Pancreas (tissue), 10 donors: ENCODE data around the gene RPS10. TPM values are rescaled to one million over a fixed set of nuclear protein-coding genes. Genes with fewer than 3 reads are reported as not detected.
A peak's percentile ranks its signal among the peaks of the same experiment; 100 is the strongest.

Experiments
- ATAC-seq, 4 donors: fragments of 200-7000 bp; cut with Tn5 transposase; one replicate each; pipeline versions ENCODE4 v1.8.0 to v1.9.1; 2020; ENCODE audit warnings: mild to moderate bottlenecking in 4 of 4, moderate library complexity in 4 of 4
- DNase-seq, 6 donors: peaks; one replicate each; pipeline ENCODE4 v3.0.0-alpha.2; 2020
- FAIRE-seq: peaks from 2 replicates; lab custom pipeline; 2012; peaks lifted over from hg19 to GRCh38; lab: Jason Lieb, UNC
- H3K27ac ChIP-seq, 4 donors: fragments of 200-600 bp; sonication (generic); 1 replicate in 3 of 4; 2 replicates in 1 of 4; pipeline versions ENCODE4 v1.5.0 to v1.8.0; 2020
- H3K27me3 ChIP-seq, 4 donors: fragments of 200-600 bp; one replicate each; pipeline ENCODE4 v1.8.0; 2021
- H3K36me3 ChIP-seq, 3 donors: fragments of 200-600 bp; sonication (generic) in 1 of 3; one replicate each; pipeline versions ENCODE4 v1.5.0 to v1.8.0; 2020 to 2021
- H3K4me1 ChIP-seq, 3 donors: fragments of 200-600 bp; one replicate each; pipeline ENCODE4 v1.8.0; 2021
- H3K4me3 ChIP-seq, 4 donors: fragments of 200-600 bp; sonication (generic) in 2 of 4; one replicate each; pipeline versions ENCODE4 v1.5.0 to v1.8.0; 2020 to 2021
- H3K9me3 ChIP-seq, 4 donors: fragments of 200-600 bp; one replicate each; pipeline ENCODE4 v1.8.0; 2021
- CTCF ChIP-seq, 4 donors: fragments of 200-600 bp; sonication (generic) in 3 of 4; IDR thresholded peaks; one replicate each; pipeline versions ENCODE4 v1.5.0 to v1.8.0; 2021; ENCODE audit warnings: antibody characterized with exemption in 4 of 4
- WGBS, 2 donors: extraction: QIAGEN DNeasy Blood & Tissue Kit; methylation state at CpG; one replicate each; pipeline ENCODE4 v1.1.7; 2013; 5-methylcytosine and 5-hydroxymethylcytosine counted together
- intact Hi-C, 3 donors: fragments of 100-400 bp; cut with DNase I; formaldehyde crosslinking; loops; one replicate each; pipeline versions ENCODE4 v1.11.1 to v1.14.2; 2022
- polyA plus RNA-seq, 2 donors: library from polyadenylated mRNA; stranded (reverse); fragments of 200-250 nt; gene quantifications; one replicate each; pipeline ENCODE4 v1.2.3, GENCODE V29; 2013
- total RNA-seq, 6 donors: library from RNA; stranded (reverse); fragmentation: NEBNext Ultra II Directional in 4 of 6; extraction: Animal tissue kit (Norgen Biotek cat#: 25700) in 4 of 6; gene quantifications; one replicate each; pipeline versions ENCODE4 v1.2.1 to v1.2.4, GENCODE V29; 2021 to 2023
- donor health status: healthy with polysubstance abuse.
- donor health status: DM: no; HTN: no; CAD: no; lungs with moderate emphysema.
- donor health status: DM: no; HTN: no; CAD: no.
- donor health status: control.
- donor health status: control.
- donor health status: Bipolar disorder and iron deficiency.
- donor health status: DM: yes; HTN: yes; CAD: no.
- donor health status: DM: no; HTN: no; CAD: no.
- donor health status: DM: no; HTN: no; CAD: no.
- donor health status: DM: yes; HTN: yes; CAD: no.

The RPS10 gene
- total and polyA plus RNA-seq, 8 donors, result 565 to 1,334 (median 997) TPM

DNA sequence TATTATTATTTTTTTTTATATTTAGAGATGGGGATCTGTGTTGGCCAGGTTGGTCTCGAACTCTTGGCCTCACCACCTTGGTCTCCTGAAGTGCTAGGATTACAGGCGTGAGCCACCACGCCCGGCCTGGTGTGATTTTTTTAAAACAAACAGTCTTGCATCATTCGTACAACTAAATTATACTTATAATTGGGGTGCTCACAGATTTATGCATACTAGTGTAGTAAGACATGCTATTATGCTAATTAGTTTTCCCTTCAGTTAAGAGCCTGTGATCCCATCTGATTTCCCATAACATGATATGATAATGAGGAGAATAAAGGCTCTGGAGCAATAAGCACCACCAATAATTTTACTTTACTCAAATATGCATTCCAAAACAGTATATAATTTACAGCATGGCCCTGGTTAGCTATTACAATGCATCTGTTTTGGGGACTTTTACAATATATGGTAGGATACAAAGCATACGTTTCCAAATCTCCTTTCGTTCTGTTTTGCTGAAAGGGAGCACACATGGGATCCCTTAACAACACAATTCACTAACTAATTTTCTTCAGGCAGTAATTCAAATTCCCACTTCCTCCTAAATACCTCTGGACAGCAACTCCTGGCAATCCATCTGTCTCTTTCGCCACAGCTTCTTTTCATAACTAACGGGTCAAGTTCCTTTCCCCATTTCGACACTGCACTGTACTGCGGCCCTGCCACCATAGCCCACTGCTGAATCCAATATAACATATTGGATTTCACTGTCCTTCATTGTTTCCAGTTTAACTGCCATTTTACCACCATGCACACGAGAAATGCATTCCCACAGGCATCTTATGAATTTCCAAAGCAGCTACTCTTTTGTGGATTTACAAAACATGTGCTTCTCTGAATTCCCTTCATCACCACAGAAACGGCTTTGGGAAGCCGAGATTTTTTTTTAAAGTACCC lies 35.1 kb downstream of the RPS10 start:
- WGBS, 2 donors, result 26 to 29% methylated on average over 14 of the region's 14 CpGs
- H3K27me3 ChIP-seq, result no peaks in the 10 kb centered on the region
- no peak for FAIRE-seq
- peak overlapping the region in 3 of 4 donors; percentile 89 to 94 (median 90) for H3K4me3 ChIP-seq
- no peak for TF ChIP-seq CTCF (IDR thresholded peaks at IDR 0.05)
- H3K27ac ChIP-seq, result peak overlapping the region in 3 of 4 donors; percentile 88 to 94 (median 93)
- intact Hi-C loops, result no loop called here
- no peaks in the 10 kb centered on the region for H3K36me3 ChIP-seq
- peak in 2 of 6 donors; percentile 14 to 27 for DNase-seq
- ATAC-seq, result peak in 2 of 4 donors; percentile 18 to 32
- peaks cover 0 to 24% (median 17%) of the 10 kb centered on the region in 3 donors for H3K4me1 ChIP-seq
- no peaks in the 10 kb centered on the region for H3K9me3 ChIP-seq

DNA sequence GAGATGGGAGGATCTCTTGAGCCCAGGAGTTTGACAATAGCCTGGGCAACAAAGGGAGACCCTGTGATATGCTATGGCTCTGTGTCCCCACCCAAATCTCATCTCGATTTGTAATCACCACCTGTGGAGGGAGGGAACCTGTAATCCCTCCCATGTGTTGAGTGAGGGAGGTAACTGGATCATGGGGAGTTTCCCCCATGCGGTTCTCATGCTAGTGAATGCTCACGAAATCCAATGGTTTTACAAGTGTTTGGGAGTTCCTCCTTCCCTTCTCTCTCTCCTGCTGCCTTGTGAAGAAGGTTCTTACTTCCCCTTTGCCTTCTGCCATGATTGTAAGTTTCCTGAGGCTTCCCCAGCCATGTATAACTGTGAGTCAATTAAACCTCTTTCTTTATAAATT lies 36.8 kb downstream of the RPS10 start:
- Histone ChIP-seq H3K27me3 (no peaks in the 10 kb centered on the region), H3K27ac (no peak overlapping the region), H3K4me1 (peaks cover 0 to 24% (median 17%) of the 10 kb centered on the region in 3 donors), H3K4me3 (no peak overlapping the region), H3K36me3 (no peaks in the 10 kb centered on the region), H3K9me3 (no peaks in the 10 kb centered on the region)
- FAIRE-seq (no peak), DNase-seq (no peak), ATAC-seq (no peak)
- no peak for TF ChIP-seq CTCF (IDR thresholded peaks at IDR 0.05)
- intact Hi-C loops, result no loop called here
- WGBS, 2 donors, result 77 to 78% methylated on average over 3 of the region's 3 CpGs

- no peak overlapping the region for H3K4me3 ChIP-seq
- DNase-seq, result no peak
- no peak overlapping the region for H3K27ac ChIP-seq
- no peak for FAIRE-seq
- WGBS, 2 donors, result 69 to 74% methylated on average over 3 of the region's 3 CpGs
- no peak for TF ChIP-seq CTCF (IDR thresholded peaks at IDR 0.05)
- no peak for ATAC-seq
- no peaks in the 10 kb centered on the region for H3K27me3 ChIP-seq
- no peaks in the 10 kb centered on the region for H3K9me3 ChIP-seq
- intact Hi-C loops, result no loop called here
- H3K4me1 ChIP-seq, result peaks cover 0 to 24% (median 20%) of the 10 kb centered on the region in 3 donors
- H3K36me3 ChIP-seq, result no peaks in the 10 kb centered on the region
Measured at GRCh38 chr6:34388421-34388820, 37.4 kb downstream of the RPS10 start.

GRCh38 chr6:34386316-34387137 lies 39.3 kb downstream of the RPS10 start:
- DNase-seq, result no peak

More at GRCh38 chr6:34386316-34387137, 39.3 kb downstream of the RPS10 start:
- intact Hi-C loops, result no loop called here
- Histone ChIP-seq H3K4me1 (peaks cover 0 to 20% (median 16%) of the 10 kb centered on the region in 3 donors), H3K27me3 (no peaks in the 10 kb centered on the region), H3K36me3 (no peaks in the 10 kb centered on the region), H3K27ac (no peak overlapping the region), H3K4me3 (no peak overlapping the region), H3K9me3 (no peaks in the 10 kb centered on the region)
- no peak for TF ChIP-seq CTCF (IDR thresholded peaks at IDR 0.05)
- ATAC-seq, result no peak
- WGBS, 2 donors, result 84 to 87% methylated on average over 4 of the region's 4 CpGs
- FAIRE-seq, result no peak
